CD4-positive, alpha-beta T cell treated with Interferon gamma for 1 hour (primary cell): Measurements from ENCODE around the gene TPPP.

ENCODE experiments used
- DNase-seq: peaks from one replicate; pipeline ENCODE4 v3.0.0-alpha.2; 2020

TPPP gene

DNA sequence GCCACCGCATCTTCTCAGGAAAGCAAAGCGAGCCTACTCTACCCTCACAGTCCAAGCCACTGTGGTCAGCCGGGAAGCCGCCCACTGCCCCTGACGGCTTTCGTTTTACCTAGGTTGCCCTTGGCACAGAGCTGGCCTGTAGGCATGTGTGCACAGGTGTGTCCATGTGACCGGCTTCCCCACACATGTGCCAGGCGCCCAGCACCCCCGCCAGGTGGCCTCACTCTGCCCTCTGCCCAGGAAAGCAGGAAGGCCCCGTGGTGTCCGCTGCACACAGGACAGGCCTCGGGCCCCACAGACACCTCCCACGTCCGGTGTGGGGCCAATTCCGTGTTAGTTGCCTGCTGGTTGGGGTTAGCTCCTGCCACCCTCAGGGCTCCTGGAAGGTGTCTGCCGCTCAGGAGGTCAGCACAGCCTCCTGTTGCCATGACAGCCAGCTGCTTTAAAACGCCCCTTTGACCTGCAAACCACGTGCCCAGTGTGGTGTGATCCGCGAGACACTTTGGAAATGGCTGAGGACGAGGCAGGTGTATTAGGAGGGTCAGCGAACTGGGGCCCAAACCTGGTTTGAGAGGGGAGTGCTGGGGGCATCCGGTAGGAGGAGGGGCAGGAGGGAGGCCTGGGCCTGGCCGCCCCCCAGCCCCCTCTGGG is 28.7 kb downstream of the TPPP start:
- no peak for DNase-seq

DNA sequence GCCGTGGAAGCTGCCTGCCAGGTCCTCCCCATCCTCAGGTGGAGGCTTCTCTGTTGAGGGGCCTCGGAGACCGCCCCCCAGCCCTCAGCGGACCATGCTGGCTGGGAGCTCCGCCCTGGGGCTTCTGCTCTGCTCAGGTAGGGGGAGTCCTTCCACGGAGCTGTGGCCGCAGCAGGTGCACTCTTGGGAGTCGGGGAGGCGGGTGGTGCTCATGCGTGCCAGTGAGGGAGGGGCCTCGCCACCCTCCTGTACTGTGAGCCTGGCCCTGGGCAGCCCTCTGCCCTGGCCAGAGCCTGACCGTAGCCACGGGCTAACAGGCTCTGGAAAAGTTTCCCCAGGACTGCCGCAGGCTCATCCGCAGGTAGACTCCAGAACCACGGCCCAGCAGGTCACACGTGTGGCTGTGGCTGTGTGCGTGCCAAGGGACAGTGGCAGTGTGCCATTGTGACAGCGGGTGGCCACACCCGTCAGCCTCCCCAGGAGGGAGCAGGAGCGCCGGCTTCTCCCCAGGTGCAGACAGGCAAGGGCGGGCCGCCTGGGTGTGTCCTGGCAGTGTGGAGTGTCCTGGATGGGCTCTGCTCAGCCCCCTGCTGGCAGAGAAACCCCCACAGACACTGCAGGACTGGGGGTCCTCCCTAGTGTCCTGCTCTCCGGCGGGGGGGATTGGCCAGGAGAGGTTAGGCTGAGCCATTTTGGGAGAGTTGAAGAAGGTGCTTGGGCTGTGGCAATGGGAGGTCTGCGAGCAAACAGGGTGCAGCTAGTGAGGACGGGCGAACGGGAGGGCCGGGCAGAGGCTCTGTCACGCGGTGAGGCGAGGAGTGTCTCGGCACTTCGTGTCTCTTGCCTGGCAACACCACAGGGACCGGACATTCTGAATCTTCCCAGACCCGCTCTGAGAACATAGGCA is 29.5 kb downstream of the TPPP start:
- no peak for DNase-seq

DNA sequence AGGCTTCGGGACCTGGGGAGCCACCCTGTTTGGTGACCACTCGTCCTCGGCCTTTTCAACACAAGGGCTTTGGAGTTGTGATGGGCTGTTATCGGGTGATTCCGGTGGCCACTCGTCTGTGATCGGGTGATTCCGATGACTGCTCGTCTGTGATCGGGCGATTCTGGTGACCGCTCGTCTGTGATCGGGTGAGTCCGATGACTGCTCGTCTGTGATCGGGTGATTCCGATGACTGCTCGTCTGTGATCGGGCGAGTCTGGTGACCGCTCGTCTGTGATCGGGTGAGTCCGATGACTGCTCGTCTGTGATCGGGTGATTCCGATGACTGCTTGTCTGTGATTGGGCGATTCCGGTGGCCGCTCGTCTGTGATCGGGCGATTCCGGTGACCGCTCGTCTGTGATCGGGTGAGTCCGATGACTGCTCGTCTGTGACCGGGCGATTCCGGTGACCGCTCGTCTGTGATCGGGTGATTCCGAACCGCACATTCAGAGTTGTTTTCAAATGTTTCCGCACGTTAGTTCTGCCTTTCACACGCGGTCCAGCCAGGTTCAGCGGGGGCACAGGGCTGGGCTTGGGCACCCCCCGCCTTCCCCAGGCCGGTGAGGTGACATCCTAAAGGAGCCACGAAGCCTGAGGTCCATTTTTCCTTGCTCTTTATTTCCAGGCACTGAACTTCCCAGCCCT is 30.3 kb downstream of the TPPP start:
- DNase-seq = no peak

DNA sequence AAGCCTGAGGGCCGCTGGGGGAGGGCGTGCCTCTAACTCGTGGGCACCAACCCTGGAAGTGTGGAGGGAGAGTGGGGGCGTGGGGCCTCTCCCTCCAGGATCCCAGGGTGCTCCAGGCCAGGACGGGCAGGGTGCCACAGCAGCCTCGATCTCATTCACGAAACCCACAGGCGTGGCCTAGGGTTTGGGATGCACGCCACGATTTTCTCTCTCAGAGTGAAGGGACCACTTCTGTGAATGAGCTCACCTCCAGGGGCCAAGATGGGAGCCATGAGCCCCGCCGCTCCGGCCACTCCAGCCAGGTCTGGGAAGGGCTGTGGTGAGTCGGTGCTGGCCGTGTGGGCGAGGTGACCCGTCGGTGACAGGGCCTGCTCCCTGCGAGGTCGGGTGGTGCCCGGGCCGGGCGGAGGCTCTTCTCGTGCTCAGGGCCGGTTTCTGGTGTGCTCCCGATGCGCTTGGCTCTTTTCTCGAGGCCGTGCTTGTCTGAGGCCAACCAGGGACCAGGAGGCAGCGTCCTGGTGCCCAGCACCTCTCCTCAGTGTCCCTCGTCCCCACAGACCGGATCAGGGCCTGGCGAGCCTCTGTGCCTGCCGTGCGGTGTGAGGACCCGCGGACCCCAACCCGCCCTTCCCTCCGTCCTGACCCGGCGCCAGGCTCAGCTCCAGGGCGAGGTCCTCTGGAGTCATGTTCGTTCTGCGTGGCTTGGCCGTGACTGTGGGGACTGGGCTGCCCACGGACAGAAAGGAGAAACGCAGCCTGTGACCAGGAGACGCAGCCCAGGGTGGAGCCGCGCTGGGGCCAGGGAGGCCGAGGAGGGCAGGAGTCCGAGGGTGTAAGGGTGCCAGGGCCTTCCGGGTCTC is 31.0 kb downstream of the TPPP start:
- no peak for DNase-seq

DNA sequence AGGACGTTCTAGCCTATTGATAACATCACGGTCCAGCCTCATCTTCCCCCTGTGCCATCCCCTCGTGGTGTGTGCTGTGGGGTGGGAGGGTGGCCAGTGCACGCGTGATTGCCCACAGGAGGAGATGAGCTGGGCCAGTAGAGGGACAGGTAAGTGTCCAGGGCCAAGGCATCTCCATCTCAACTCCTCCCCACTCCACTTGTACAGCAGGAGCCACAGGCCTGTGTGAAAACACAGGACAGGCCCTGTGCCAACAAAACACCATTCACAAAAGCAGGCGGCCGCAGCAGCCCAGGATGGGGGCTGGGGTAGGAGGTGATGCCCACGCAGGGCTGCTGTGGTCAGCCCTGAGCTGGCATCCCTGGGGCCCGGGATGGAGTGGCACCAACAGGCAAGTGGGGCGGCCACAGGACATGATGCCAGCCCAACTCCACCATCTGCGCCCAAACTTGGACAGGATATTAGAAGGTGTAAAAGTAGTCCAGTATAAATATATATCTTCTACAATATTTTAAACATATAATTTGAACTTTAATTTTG is 32.6 kb downstream of the TPPP start:
- no peak for DNase-seq

- no peak for DNase-seq
Observed at GRCh38 chr5:659496-660263, 33.5 kb downstream of the TPPP start.

- no peak for DNase-seq
Observed at GRCh38 chr5:658103-658502, 35.0 kb downstream of the TPPP start.

GRCh38 chr5:657570-657969 is 35.6 kb downstream of the TPPP start:
- DNase-seq = no peak

GRCh38 chr5:655406-655805 is 37.7 kb downstream of the TPPP start:
- no peak for DNase-seq

DNA sequence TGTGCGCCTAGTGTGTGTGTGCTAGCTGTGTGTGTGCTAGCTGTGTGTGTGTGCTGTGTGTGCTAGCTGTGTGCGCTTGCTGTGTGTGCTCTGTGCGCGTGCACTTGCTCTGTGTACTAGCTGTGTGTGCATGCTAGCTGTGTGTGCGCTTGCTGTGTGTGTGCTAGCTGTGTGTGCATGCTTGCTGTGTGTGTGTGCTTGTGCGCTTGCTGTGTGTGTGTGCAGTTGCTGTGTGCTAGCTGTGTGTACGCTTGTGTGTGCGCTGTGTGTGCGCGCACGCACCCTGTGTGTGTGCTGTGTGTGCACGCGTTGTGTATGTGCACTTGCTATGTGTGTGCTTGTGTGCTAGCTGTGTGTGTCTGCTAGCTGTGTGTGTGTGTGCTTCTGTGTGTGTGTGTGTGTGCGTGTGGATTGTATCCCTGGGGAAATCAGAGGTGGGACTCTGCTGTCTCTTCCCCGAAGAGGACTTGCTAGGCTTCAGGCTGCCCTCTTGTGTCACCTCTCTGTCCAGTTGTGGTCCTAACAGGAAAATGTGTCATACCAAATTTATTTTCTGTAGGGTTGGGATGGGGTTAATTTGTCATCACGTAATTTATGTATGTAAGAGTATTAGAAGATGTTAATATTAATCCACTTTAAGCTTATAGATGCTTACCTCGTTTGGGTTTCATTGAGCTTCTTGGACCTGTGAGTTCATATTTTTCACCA is 38.9 kb downstream of the TPPP start:
- DNase-seq = no peak

GRCh38 chr5:652773-653350 is 40.3 kb downstream of the TPPP start:
- no peak for DNase-seq

DNA sequence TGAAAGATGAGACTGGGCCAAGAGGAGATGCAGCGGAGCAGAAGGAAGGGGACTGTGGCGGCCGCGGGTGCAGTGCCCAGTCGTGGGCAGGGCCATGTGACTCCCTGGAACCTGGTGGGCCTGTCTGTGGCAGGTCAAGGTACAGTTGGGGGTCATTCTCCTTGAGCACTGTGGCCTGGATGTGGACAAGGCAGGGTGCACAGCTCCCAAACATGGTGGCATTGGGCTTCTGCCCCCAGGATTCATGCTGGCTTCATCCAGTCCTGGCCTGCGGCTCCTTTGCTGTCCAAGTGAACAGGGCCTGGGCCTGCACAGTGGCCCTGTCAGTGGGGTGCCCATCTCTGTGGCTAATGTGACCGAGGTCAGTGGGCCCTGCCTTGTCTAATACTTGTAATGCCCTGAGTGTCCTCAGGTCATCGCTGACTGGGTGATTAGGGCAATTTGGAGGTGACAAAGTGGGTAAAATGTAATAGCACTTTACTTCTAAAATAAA is 41.1 kb downstream of the TPPP start:
- no peak for DNase-seq

GRCh38 chr5:651296-652022 is 41.7 kb downstream of the TPPP start:
- no peak for DNase-seq

DNA sequence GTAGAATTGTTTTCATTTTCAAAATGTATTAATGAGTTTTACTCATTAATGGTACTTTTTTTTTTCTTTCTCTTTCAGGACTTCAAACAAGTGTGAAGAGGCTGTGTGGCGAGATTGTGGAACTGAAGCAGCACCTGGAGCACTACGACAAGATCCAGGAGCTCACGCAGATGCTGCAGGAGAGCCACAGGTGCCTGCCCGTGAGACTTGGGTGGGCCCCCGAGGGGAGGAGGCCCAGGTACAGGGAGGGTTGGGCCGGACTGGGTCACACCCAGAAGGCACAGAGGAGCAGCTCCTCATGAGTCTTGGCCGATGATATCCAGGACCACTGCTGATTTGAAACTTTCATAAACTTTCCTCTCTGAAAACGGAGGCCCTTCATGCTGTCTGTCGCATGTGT is 45.4 kb downstream of the TPPP start:
- DNase-seq = no peak

DNA sequence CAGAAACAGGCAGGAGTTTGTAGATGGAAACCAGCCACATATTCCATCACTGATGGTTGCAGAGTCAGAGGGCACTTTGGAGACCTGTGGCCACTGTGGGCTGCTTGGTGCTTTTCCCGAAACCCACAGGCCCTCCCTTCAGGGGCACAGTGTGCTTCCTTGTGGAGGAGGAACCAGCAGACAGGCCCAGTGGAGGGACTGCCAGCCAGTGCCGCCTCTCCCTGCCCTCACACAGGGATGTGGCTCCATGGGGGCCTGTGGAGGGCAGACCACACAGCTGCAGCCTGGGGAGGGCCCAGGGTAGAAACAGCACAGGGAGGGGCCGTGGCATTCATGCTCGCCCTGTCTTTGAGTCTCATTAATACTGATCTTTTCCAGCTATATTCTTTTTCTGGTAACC is 45.8 kb downstream of the TPPP start:
- no peak for DNase-seq

- DNase-seq = no peak
Observed at GRCh38 chr5:646396-647201, 46.6 kb downstream of the TPPP start.

GRCh38 chr5:645421-645820 is 47.7 kb downstream of the TPPP start:
- DNase-seq = no peak

- DNase-seq = no peak
Observed at GRCh38 chr5:644971-645370, 48.2 kb downstream of the TPPP start.

DNA sequence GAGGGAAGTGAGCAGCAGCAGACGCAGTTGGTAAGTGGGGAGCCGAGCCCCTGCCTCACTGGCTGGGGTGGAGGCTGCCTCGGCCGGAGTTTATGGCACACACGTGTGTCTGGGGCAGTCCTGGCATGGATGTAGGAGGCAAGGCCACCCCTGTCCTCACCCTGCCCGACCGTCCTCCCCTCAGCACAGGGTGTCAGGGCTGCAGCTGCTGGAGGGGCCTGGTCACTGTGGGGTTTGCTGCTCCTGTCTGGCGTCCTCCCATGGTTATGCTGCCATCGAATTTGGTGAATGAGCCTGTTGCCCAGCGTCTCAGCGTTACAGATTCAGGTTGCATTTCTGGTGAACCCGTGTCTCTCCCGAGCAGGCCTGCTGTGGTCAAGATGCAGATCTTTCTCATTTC is 48.6 kb downstream of the TPPP start:
- no peak for DNase-seq
